SK-N-SH (cell line): ENCODE data around the gene CNIH3. TPM values are rescaled to one million over a fixed set of nuclear protein-coding genes. Genes with fewer than 3 reads are reported as not detected.
A peak's percentile ranks its signal among the peaks of the same experiment; 100 is the strongest.

Experiments
- CTCF ChIA-PET: fragments of 300-600, 350-600 bp; formaldehyde crosslinking; extraction: SDS; loops from one replicate; lab custom pipeline; 2021; lab: Yijun Ruan, JAX
- POLR2A ChIA-PET: fragments of 350-600 bp; sonication (Branson Sonifier 250); formaldehyde crosslinking; extraction: SDS; loops from one replicate; lab custom pipeline; 2020; ENCODE audit warnings: antibody characterized with exemption, inconsistent platforms; lab: Yijun Ruan, JAX
- DNase-seq: peaks from one replicate; pipeline ENCODE4 v3.0.0; 2012
- H2AFZ ChIP-seq: fragments of 200-600 bp; sonication (generic); 2 replicates; pipeline ENCODE4 v1.8.1; 2016; ENCODE audit warnings: antibody characterized with exemption, mild to moderate bottlenecking, low read depth
- H3F3A ChIP-seq: fragments of 200-600 bp; sonication (generic); replicated peaks from 2 replicates; pipeline ENCODE3; 2016; ENCODE audit warnings: antibody characterized with exemption, mild to moderate bottlenecking; ENCODE audit not compliant: insufficient read depth
- H3K27ac ChIP-seq, 2 experiments: fragments of 200-500 bp in 1 of 2; fragments of 200-600 bp in 1 of 2; sonication (Bioruptor generic) in 1 of 2; sonication (generic), shearing (Covaris generic) in 1 of 2; 2 replicates each; pipeline versions ENCODE4 v1.5.1 to v1.6.1; 2014 to 2016; ENCODE audit warnings: low read depth in 2 of 2, inconsistent platforms in 1 of 2, low read length in 1 of 2, mild to moderate bottlenecking in 1 of 2, mixed read lengths in 1 of 2
- H3K27me3 ChIP-seq: fragments of 200-600 bp; sonication (generic), shearing (Covaris generic); 2 replicates; pipeline ENCODE4 v1.6.1; 2016; ENCODE audit warnings: mixed run types; ENCODE audit not compliant: insufficient read depth
- H3K36me3 ChIP-seq, 2 experiments: fragments of 200-500 bp in 1 of 2; fragments of 200-600 bp in 1 of 2; sonication (Bioruptor generic) in 1 of 2; sonication (generic) in 1 of 2; replicated peaks in 1 of 2; 2 replicates each; pipeline versions ENCODE3 to v1.5.1; 2014 to 2016; ENCODE audit warnings: low read length in 1 of 2, mild to moderate bottlenecking in 1 of 2; ENCODE audit not compliant: insufficient read depth in 2 of 2, control insufficient read depth in 1 of 2
- H3K4me1 ChIP-seq, 2 experiments: fragments of 200-500 bp in 1 of 2; fragments of 200-600 bp in 1 of 2; sonication (Bioruptor generic) in 1 of 2; sonication (generic), shearing (Covaris generic) in 1 of 2; 2 replicates each; pipeline versions ENCODE4 v1.5.1 to v1.6.1; 2014 to 2016; ENCODE audit warnings: low read depth in 1 of 2, low read length in 1 of 2, mixed run types in 1 of 2; ENCODE audit not compliant: insufficient read depth in 2 of 2, control insufficient read depth in 1 of 2
- H3K4me2 ChIP-seq: fragments of 200-600 bp; sonication (generic), shearing (Covaris generic); 2 replicates; pipeline ENCODE4 v1.6.1; 2017; ENCODE audit warnings: mixed run types
- H3K4me3 ChIP-seq, 2 experiments: fragments of 200-500 bp in 1 of 2; fragments of 200-600 bp in 1 of 2; sonication (Bioruptor generic) in 1 of 2; sonication (generic), shearing (Covaris generic) in 1 of 2; 2 replicates each; pipeline versions ENCODE4 v1.5.1 to v1.8.1; 2014 to 2016; ENCODE audit warnings: low read depth in 2 of 2, inconsistent platforms in 1 of 2, low read length in 1 of 2, mild to moderate bottlenecking in 1 of 2, mixed read lengths in 1 of 2, moderate library complexity in 1 of 2
- H3K79me2 ChIP-seq: fragments of 200-600 bp; sonication (generic); 2 replicates; pipeline ENCODE4 v1.8.1; 2017; ENCODE audit warnings: mild to moderate bottlenecking; ENCODE audit not compliant: insufficient read depth
- H3K9ac ChIP-seq: fragments of 200-600 bp; sonication (generic); 2 replicates; pipeline ENCODE4 v1.6.1; 2017; ENCODE audit warnings: mixed run types
- H3K9me2 ChIP-seq: fragments of 200-600 bp; sonication (generic); 2 replicates; pipeline ENCODE4 v1.6.1; 2017; ENCODE audit warnings: mixed run types
- H3K9me3 ChIP-seq: fragments of 200-600 bp; sonication (generic); 2 replicates; pipeline ENCODE4 v1.6.1; 2017; ENCODE audit warnings: mixed run types, mild to moderate bottlenecking, moderate library complexity
- H4K20me1 ChIP-seq: fragments of 200-600 bp; sonication (generic); 2 replicates; pipeline ENCODE4 v1.6.1; 2017; ENCODE audit warnings: mild to moderate bottlenecking, mixed run types; ENCODE audit not compliant: insufficient read depth
- ELF1 ChIP-seq: IDR thresholded peaks from 2 replicates; pipeline ENCODE4 v1.4.0; 2012
- EP300 ChIP-seq, 2 experiments: IDR thresholded peaks; 2 replicates each; pipeline versions ENCODE4 v1.4.0 to v1.6.1; 2012; ENCODE audit warnings: borderline replicate concordance in 1 of 2, low read depth in 1 of 2, low read length in 1 of 2
- FOXJ3 ChIP-seq: sonication (generic); formaldehyde crosslinking; IDR thresholded peaks from 2 replicates; pipeline ENCODE4 v1.5.1; 2020; ENCODE audit warnings: mild to moderate bottlenecking, missing genetic modification reagents
- FOXM1 ChIP-seq: IDR thresholded peaks from 2 replicates; pipeline ENCODE4 v1.4.0; 2012; ENCODE audit warnings: low read depth, mild to moderate bottlenecking
- GABPA ChIP-seq: IDR thresholded peaks from 2 replicates; pipeline ENCODE4 v1.4.0; 2012; ENCODE audit warnings: low read depth, mild to moderate bottlenecking
- RAD21 ChIP-seq: IDR thresholded peaks from 2 replicates; pipeline ENCODE4 v1.6.1; 2012; ENCODE audit warnings: mild to moderate bottlenecking, low read length
- RFX5 ChIP-seq: IDR thresholded peaks from 2 replicates; pipeline ENCODE4 v1.6.1; 2012; ENCODE audit warnings: mild to moderate bottlenecking, improper control_type of control experiment, low read length
- RXRA ChIP-seq: IDR thresholded peaks from 2 replicates; pipeline ENCODE4 v1.4.0; 2012; ENCODE audit warnings: low read depth, mild to moderate bottlenecking, borderline replicate concordance
- SIN3A ChIP-seq: IDR thresholded peaks from 2 replicates; pipeline ENCODE4 v1.6.1; 2012; ENCODE audit warnings: low read depth, mild to moderate bottlenecking, low read length, moderate library complexity, borderline replicate concordance
- WGBS: methylation state at CpG from one replicate; pipeline ENCODE4 v1.1.6; 2017; ENCODE audit warnings: low lambda C conversion rate; 5-methylcytosine and 5-hydroxymethylcytosine counted together
- polyA plus RNA-seq, 3 experiments: library from polyadenylated mRNA; depleted of rRNA; stranded (reverse); fragments of >200 nt; gene quantifications; 2 replicates each; pipeline ENCODE4 v1.2.3, GENCODE V29; 2012
- TF ChIP-seq, protein P1 (sequence below): IDR thresholded peaks from 2 replicates; pipeline ENCODE4 v1.4.0; 2012; ENCODE audit warnings: low read depth, borderline replicate concordance
- TF ChIP-seq, protein P2 (sequence below): IDR thresholded peaks from 2 replicates; pipeline ENCODE4 v1.4.0; 2012; ENCODE audit warnings: low read depth, borderline replicate concordance

CNIH3 gene
- polyA plus RNA-seq, 1 of the 3 experiments (the other 2 are of a cell fraction): 18.8 TPM

DNA sequence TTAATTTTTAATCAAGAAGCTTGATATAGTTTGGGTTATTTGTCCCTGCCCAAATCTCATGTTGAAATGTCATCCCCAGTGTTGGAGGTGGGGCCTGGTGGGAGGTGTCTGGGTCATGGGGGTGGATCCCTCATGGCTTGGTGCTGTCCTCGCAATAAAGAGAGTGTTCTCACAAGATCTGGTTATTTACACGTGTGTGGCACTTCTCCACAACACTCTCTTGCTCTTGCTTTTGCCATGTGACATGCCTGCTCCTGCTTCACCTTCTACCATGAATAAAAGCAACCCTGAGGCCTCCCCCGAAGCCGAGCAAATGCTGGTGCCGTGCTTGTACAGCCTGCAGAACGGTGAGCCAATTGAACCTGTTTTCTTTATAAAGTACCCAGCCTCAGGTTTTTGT is 2.6 kb upstream of the CNIH3 start:
- Histone ChIP-seq H3K9me2 (no peaks in the 10 kb centered on the region), H4K20me1 (peaks cover 3% of the 10 kb centered on the region; the same call in 1 of the 2 replicates), H3K27me3 (no peaks in the 10 kb centered on the region), H3K27ac (no peak overlapping the region), H3K4me3 (no peak overlapping the region), H3K9me3 (no peaks in the 10 kb centered on the region), H3F3A (no peaks in the 10 kb centered on the region), H3K9ac (no peak overlapping the region), H3K4me2 (no peak overlapping the region), H3K36me3 (no peaks in the 10 kb centered on the region), H3K4me1 (no peaks in the 10 kb centered on the region; a peak in 1 of 4 replicates), H2AFZ (no peak overlapping the region), H3K79me2 (peaks cover 25% of the 10 kb centered on the region)
- 85% methylated on average over 6 of the region's 6 CpGs for WGBS
- TF ChIP-seq SIN3A: no peak
- ChIA-PET POLR2A (no interaction called here), CTCF (interaction anchor here (2.1 kb wide), 1 partner anchor 238 kb away, joined by 5 read pairs; no protein-coding TSS in a partner anchor)
- DNase-seq: no peak

DNA sequence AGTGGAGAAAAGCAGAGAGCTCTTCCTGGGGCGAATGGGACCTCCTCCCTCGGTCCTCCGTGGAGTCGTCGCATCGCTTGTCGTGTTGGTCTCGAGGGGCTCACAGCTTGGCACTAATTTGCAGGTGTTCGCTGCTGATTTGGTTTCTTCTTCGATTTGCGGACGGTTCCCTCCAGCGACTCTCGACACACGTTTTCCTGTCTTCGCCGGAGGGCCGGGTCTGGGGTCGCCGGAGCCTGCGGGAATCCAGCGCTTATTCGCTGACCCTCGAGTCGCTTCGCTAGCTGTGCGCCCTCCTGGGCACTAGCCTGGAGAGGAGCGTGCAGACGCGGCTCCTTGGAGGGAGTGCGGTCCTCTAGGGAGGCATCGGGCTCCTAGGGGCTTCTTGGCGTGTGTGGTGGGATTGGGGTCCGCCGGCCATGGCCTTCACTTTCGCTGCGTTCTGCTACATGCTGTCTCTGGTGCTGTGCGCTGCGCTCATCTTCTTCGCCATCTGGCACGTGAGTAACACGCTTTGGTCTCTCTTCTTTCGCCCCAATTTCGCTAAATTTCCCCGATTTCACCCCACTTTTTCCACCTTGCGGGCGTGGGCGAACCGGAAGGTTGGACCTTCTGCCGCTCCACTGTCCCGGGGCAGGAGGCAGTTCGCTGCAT is 766 bp downstream of the CNIH3 start:
- Histone ChIP-seq H3K9ac (peak overlapping the region; percentile 73), H3K9me2 (no peaks in the 10 kb centered on the region), H3F3A (peaks cover 6% of the 10 kb centered on the region), H2AFZ (peak overlapping the region; percentile 75; the same call in 1 of the 2 replicates), H3K79me2 (peaks cover 59% of the 10 kb centered on the region), H3K4me2 (peak overlapping the region; percentile 83), H3K9me3 (no peaks in the 10 kb centered on the region), H3K4me1 (no peaks in the 10 kb centered on the region; a peak in 1 of 4 replicates), H3K27me3 (no peaks in the 10 kb centered on the region), H4K20me1 (peaks cover 12% of the 10 kb centered on the region; the same call in 1 of the 2 replicates), H3K27ac (no peak overlapping the region; a peak in 1 of 4 replicates), H3K4me3 (peak overlapping the region; percentile 62 to 83), H3K36me3 (peaks cover 0 to 9% of the 10 kb centered on the region in 2 experiments)
- ChIA-PET POLR2A (interaction anchor here (0.7 kb wide), 1 partner anchor 9 kb away, joined by 3 read pairs; no protein-coding TSS in a partner anchor), CTCF (interaction anchor here (0.9 to 1.5 kb wide), 2 partner anchors 18 to 305 kb away, joined by 3 read pairs; no protein-coding TSS in a partner anchor)
- 13% methylated on average over 17 of the region's 52 CpGs for WGBS
- peak; percentile 34 for DNase-seq
- TF ChIP-seq RAD21 (no peak), ELF1 (no peak), EP300 (IDR thresholded peaks at IDR 0.05; ENCODE audit: borderline replicate concordance in 1 of 2, low read depth in 1 of 2, low read length in 1 of 2) (no peak), SIN3A (no peak), RXRA (no peak), GABPA (no peak), RFX5 (no peak), FOXM1 (no peak), FOXJ3 (CRISPR knock-in tag) (no peak)
- TF ChIP-seq, protein P1, sequence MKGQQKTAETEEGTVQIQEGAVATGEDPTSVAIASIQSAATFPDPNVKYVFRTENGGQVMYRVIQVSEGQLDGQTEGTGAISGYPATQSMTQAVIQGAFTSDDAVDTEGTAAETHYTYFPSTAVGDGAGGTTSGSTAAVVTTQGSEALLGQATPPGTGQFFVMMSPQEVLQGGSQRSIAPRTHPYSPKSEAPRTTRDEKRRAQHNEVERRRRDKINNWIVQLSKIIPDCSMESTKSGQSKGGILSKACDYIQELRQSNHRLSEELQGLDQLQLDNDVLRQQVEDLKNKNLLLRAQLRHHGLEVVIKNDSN: no peak
- TF ChIP-seq, protein P2, sequence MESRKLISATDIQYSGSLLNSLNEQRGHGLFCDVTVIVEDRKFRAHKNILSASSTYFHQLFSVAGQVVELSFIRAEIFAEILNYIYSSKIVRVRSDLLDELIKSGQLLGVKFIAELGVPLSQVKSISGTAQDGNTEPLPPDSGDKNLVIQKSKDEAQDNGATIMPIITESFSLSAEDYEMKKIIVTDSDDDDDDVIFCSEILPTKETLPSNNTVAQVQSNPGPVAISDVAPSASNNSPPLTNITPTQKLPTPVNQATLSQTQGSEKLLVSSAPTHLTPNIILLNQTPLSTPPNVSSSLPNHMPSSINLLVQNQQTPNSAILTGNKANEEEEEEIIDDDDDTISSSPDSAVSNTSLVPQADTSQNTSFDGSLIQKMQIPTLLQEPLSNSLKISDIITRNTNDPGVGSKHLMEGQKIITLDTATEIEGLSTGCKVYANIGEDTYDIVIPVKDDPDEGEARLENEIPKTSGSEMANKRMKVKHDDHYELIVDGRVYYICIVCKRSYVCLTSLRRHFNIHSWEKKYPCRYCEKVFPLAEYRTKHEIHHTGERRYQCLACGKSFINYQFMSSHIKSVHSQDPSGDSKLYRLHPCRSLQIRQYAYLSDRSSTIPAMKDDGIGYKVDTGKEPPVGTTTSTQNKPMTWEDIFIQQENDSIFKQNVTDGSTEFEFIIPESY: no peak
